Tibial nerve (tissue), 3 donors: ENCODE measurements around the gene ZC3H12C.

Experiments used
- POLR2A ChIP-seq, 2 donors: fragments of 450-650 bp; IDR thresholded peaks; one replicate each; pipeline ENCODE4 v1.6.1; 2017; ENCODE audit warnings: antibody characterized with exemption in 2 of 2, mild to moderate bottlenecking in 2 of 2, moderate library complexity in 2 of 2
- TF ChIP-seq, protein P1 (sequence below), 5 experiments: fragments of 200-600 bp in 3 of 5; fragments of 450-650 bp in 2 of 5; sonication (generic) in 3 of 5; IDR thresholded peaks; one replicate each; pipeline ENCODE4 v1.5.1; 2016 to 2019; ENCODE audit warnings: antibody characterized with exemption in 5 of 5, mild to moderate bottlenecking in 3 of 5, moderate library complexity in 2 of 5

DNA sequence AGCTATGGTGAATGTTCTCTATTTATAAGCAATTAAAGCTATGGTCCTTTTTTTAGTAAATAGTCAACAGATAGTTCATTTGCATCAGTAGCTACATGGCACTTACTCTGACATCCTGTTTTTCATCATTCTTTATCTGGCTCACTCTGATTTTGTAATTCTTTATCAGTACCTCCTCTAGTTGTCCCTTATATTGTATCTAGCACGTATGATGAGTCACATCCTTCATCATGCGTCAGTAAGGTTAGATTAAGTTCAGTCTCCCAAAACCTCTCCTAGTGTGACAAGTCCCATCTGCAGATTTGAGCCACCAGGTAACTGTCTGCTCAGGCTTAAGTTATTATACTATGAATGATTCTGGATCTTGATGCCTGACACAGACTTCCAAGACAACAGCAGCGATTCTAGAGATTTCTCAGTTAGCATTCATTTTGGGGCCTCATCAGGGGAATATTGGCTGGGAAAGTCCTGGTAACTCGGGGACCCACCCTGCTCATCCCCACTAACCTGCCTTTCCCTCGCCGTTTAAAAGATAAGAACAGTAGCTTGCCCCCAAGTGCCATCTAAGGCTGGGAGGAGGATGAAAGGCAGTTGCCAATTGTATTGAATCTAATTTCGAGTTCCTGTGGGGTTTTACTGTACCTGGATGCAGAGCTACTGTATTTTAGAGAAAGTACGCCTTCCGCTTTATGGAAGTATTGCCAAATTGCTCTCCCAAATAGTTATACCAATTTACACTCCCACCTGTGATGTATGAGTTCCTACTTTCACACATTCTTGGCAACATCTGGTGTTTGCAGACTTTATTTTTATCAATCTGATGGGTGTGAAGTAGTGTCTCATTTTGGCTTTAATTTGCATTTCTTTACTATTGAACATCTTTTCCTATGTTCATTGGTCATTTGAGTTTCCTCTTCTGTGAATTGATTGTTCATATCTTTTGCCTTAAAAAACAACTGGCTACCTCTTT lies 55.9 kb downstream of the ZC3H12C start:
- no peak for TF ChIP-seq POLR2A (IDR thresholded peaks at IDR 0.05)
- TF ChIP-seq, protein P1, sequence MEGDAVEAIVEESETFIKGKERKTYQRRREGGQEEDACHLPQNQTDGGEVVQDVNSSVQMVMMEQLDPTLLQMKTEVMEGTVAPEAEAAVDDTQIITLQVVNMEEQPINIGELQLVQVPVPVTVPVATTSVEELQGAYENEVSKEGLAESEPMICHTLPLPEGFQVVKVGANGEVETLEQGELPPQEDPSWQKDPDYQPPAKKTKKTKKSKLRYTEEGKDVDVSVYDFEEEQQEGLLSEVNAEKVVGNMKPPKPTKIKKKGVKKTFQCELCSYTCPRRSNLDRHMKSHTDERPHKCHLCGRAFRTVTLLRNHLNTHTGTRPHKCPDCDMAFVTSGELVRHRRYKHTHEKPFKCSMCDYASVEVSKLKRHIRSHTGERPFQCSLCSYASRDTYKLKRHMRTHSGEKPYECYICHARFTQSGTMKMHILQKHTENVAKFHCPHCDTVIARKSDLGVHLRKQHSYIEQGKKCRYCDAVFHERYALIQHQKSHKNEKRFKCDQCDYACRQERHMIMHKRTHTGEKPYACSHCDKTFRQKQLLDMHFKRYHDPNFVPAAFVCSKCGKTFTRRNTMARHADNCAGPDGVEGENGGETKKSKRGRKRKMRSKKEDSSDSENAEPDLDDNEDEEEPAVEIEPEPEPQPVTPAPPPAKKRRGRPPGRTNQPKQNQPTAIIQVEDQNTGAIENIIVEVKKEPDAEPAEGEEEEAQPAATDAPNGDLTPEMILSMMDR (IDR thresholded peaks at IDR 0.05): no peak
